Neural cell (in vitro differentiated cells): ENCODE data around the gene NFYC.

Experiments used
- CTCF ChIP-seq: fragments of 450-650 bp; IDR thresholded peaks from 2 replicates; pipeline ENCODE4 v1.5.1; 2014; ENCODE audit warnings: antibody characterized with exemption, mild to moderate bottlenecking, moderate library complexity; ENCODE audit not compliant: poor library complexity, severe bottlenecking
- EZH2 ChIP-seq: fragments of 200-600, 300-800 bp; shearing (Covaris generic), sonication (generic); IDR thresholded peaks from 2 replicates; pipeline ENCODE4 v1.6.1; 2014; ENCODE audit warnings: antibody characterized with exemption, low read length, borderline replicate concordance, mild to moderate bottlenecking; ENCODE audit not compliant: insufficient read depth, poor library complexity, severe bottlenecking
- MXI1 ChIP-seq: fragments of 450-650 bp; conservative IDR thresholded peaks from 2 replicates; pipeline ENCODE4 v1.6.1; 2014; ENCODE audit warnings: antibody characterized with exemption, mild to moderate bottlenecking; ENCODE audit not compliant: poor library complexity, severe bottlenecking
- POLR2AphosphoS5 ChIP-seq: IDR thresholded peaks from 2 replicates; pipeline ENCODE4 v1.6.1; 2012
- TF ChIP-seq, protein P1 (sequence below): IDR thresholded peaks from 2 replicates; pipeline ENCODE4 v1.6.1; 2012; ENCODE audit warnings: borderline replicate concordance

- no peak for TF ChIP-seq EZH2
- no peak for TF ChIP-seq CTCF
- TF ChIP-seq POLR2AphosphoS5, result no peak
- TF ChIP-seq, protein P1, sequence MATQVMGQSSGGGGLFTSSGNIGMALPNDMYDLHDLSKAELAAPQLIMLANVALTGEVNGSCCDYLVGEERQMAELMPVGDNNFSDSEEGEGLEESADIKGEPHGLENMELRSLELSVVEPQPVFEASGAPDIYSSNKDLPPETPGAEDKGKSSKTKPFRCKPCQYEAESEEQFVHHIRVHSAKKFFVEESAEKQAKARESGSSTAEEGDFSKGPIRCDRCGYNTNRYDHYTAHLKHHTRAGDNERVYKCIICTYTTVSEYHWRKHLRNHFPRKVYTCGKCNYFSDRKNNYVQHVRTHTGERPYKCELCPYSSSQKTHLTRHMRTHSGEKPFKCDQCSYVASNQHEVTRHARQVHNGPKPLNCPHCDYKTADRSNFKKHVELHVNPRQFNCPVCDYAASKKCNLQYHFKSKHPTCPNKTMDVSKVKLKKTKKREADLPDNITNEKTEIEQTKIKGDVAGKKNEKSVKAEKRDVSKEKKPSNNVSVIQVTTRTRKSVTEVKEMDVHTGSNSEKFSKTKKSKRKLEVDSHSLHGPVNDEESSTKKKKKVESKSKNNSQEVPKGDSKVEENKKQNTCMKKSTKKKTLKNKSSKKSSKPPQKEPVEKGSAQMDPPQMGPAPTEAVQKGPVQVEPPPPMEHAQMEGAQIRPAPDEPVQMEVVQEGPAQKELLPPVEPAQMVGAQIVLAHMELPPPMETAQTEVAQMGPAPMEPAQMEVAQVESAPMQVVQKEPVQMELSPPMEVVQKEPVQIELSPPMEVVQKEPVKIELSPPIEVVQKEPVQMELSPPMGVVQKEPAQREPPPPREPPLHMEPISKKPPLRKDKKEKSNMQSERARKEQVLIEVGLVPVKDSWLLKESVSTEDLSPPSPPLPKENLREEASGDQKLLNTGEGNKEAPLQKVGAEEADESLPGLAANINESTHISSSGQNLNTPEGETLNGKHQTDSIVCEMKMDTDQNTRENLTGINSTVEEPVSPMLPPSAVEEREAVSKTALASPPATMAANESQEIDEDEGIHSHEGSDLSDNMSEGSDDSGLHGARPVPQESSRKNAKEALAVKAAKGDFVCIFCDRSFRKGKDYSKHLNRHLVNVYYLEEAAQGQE, result no peak
- no peak for TF ChIP-seq MXI1
Measured at GRCh38 chr1:40652468-40652867, 39.0 kb upstream of the NFYC start.
